Cortex of kidney (tissue), 1 donor: Measurements from ENCODE around the gene TMEM208.

Experiments used
- DNase-seq: peaks from one replicate; lab custom pipeline; 2025; lab: John Stamatoyannopoulos, UW

The TMEM208 gene

DNA sequence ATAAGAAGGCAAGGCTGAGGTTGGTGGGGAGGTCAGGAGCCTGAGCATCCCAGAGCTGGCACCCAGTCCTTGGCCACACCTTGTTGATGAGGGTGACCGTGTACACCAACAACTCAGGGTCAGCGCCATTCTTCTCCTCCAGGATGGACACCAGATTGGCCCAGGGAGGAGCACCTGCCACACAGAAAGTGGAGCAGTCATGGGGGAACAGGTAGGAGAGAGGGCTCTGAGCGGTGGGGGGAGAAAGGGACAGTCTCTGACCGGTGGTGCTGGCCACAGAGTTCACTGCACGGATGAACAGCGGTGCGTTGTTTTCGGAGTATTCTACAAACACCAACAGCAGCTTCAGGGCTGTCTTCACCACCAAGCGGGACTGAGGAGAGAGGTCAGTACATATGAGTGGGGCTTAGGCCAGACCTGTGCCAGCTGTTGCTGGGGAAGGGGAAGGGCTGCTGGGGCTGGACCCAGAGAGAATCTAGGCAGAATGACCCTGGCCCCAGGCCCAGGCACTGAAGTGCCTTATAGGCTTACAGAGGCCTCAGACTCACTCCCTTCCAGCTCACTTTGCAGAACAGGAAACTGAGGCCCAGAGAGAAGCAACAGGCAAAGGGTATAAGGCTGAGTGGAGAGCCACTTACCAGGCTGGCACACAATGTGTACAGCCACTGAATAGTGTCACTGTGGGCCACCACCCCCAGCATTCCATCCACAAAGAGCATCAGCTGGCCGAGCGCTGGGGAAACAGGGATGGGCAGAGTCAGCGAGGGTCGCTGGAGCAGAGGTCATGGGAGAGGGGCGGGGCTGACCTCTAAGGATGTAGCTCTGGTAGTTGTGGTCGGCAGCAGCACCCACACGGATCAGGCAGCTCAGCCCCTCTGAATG is 10.7 kb downstream of the TMEM208 start:
- no peak for DNase-seq

DNA sequence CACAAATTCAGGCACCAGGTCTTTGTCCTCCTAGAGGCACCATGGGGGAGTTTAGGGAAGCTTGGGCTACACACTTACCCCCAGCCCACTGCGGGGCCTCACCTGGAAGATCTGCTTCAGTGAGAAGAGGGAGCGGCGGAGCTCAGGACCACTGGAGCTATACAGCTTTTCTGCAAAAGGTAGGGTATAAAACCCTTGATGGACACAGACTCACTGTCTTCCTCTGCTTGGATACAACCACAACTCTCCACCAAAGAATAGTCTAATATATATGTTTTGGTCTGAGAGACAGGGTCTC is 11.3 kb downstream of the TMEM208 start:
- no peak for DNase-seq

GRCh38 chr16:67238806-67239470 is 12.0 kb downstream of the TMEM208 start:
- no peak for DNase-seq

DNA sequence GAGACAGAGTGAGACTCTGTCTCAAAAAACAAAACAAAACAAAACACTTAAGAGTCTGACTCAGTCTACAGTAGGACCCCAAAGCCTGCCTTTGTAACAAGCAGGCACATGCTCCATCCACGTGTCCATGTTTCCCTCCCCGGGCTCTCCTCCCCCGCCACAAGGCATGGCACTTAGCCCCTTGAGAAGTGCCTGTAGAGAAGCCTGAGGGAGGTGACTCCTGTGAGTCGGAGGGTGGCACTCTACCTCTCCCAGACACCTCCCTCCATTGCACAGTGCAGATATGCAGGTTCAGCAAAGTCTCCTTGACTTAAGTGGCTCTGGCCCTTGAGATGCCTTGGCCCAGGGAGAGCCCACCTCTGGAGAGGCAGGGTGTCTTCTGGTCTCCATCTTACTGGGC is 13.6 kb downstream of the TMEM208 start:
- DNase-seq, result no peak

GRCh38 chr16:67241008-67241900 is 14.3 kb downstream of the TMEM208 start:
- DNase-seq, result no peak

DNA sequence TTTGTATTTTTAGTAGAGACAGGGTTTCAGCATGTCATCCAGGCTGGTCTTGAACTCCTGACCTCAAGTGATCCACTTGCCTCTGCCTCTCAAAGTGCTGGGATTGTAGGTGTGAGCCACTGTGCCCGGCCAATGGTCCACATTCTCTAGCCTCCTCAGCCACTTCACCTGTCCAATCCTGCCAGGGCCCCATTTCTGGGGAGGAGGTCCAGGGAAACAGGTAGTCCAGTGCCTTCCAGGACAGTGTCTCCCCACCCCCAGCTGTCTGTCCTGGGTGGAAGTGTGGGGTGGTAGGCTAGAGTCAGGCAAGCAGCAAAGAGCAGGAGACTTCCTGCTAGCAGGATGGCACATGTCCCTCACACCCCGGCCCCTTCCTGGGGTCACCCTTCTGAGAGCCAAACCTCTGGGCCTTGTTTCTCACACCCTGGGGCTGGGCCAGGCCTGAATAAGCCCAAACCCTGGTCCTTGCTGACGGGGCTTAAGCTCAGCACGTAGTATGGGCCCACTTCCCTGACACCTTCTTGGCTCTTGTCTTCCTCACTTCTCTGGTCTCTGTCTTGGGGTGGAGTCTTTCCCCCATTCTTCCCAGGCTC is 15.3 kb downstream of the TMEM208 start:
- no peak for DNase-seq

DNA sequence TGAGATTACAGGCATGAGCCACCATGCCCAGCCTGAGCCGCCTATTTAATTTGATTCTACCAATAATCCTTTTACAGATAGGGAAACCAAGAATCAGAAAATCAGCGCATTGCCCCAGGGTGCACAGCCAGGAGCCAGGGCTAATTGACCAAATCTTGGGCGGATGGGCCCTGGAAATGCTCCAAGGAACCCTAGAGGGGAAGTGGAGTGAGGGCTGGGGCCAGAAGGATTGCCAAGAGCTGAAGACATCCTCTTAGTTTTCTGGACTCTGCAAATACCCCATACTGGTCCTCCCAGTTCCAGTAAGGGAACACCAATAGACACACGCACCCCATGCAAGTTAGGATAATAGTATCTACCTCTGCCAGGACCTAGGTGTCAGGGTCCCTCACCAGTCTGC is 16.6 kb downstream of the TMEM208 start:
- no peak for DNase-seq

- no peak for DNase-seq
Observed at GRCh38 chr16:67244387-67245185, 17.7 kb downstream of the TMEM208 start.

GRCh38 chr16:67245186-67245585 is 18.3 kb downstream of the TMEM208 start:
- no peak for DNase-seq

- DNase-seq, result no peak
Observed at GRCh38 chr16:67245674-67246080, 18.7 kb downstream of the TMEM208 start.

GRCh38 chr16:67246081-67246755 is 19.3 kb downstream of the TMEM208 start:
- DNase-seq, result no peak

- no peak for DNase-seq
Observed at GRCh38 chr16:67246756-67247191, 19.8 kb downstream of the TMEM208 start.

GRCh38 chr16:67247192-67248072 is 20.5 kb downstream of the TMEM208 start, which contains the start of gene FHOD1:
TSS of gene FHOD1 (minus strand) at chr16:67247481. CDS start at chr16:67247410, 71 bp downstream.
- DNase-seq, result peak; percentile 58

GRCh38 chr16:67248073-67248400 is 21.1 kb downstream of the TMEM208 start:
- DNase-seq, result no peak

GRCh38 chr16:67248401-67249177 is 21.7 kb downstream of the TMEM208 start, which contains the start of gene SLC9A5:
TSS of gene SLC9A5 (plus strand) at chr16:67248979. CDS start at chr16:67249015, 36 bp downstream.
- no peak for DNase-seq

- no peak for DNase-seq
Observed at GRCh38 chr16:67249178-67250044, 22.5 kb downstream of the TMEM208 start.

DNA sequence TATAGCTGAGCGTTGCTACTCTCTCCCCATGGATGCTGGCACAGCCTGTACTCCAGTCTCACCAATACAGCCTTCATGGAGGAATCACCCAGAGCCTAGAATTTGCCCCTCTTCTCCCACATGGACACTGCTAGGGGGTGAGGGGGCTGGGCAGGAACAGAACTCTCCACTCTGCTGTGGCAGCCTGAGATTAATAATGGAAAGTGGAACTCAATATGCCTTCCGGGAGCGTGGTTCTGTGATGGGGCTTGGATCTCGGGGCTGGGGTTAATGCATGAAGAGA is 23.1 kb downstream of the TMEM208 start:
- DNase-seq, result no peak
